Right hindlimb (tissue), 1 donor: ENCODE measurements around the gene C6orf141.
"Not testable (repeated sequence)": the region's sequence is repeated elsewhere in the genome, so short reads cannot be mapped to it uniquely, and the experiment has no call there.

Experiments used
- DNase-seq: peaks from one replicate; pipeline ENCODE4 v3.0.0-alpha.2; 2018

C6orf141 gene

DNA sequence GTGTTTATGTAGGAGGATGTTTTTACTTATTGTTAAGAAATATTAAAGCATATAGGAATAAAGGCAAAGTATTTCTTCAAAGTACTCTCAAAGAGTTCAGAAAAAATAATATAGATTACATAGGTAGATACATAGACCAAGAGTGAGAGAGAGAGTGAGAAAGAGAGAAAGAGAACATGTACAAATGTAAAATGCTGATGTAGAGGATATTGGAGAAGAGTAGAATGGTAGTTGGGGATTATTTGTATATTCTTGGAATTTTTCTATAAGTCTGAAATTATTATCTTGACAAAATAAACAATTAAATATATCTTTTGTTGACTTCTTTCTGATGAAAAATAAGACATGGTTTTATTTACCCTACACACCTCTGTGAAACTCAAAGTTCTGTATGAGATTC lies 29.2 kb downstream of the C6orf141 start:
- no peak for DNase-seq

DNA sequence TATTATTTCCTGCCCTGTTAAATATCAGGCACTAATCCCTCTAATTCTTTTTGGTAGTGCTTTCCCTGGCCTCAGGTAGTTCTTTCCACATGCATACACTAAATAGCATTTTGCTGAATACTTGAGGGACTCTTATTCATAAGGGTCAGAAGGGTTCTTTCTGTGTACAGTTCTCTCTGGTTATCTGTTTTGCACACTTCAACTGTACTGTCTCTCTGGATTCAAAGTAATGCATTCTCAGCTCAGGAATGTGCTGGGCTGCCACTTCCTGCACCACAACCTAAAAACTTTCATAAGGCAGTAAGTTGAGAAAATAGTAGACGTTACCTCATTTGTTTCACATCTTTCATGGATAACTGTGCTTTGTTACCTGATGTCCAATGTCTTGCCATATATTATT lies 32.1 kb downstream of the C6orf141 start:
- no peak for DNase-seq

DNA sequence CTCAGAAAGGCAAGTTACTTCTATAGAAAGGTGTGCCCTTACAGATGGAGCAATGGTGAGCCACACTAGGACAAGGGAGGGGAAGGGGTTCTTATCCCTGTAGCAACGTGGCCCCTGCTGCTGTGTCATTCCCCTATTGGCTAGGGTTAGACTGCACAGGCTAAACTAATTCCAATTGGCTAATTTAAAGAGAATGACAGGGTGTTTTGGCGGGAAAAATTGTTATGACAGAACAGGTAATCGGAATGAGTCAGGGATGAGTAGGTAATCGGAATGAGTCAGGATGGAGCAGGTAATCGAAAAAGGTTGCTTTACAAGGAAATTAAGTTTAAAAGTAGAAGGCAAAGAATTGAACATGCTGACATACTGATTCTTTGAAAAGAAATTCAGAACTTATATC lies 36.8 kb downstream of the C6orf141 start:
- DNase-seq, result not testable (repeated sequence)
